Thyroid gland (tissue), 4 donors: ENCODE results near the gene ZNF14. TPM values are rescaled to one million over a fixed set of nuclear protein-coding genes. Genes with fewer than 3 reads are reported as not detected.

ENCODE experiments used
- DNase-seq, 2 donors: peaks; one replicate each; pipeline ENCODE4 v3.0.0-alpha.2; 2019
- H3K27ac ChIP-seq, 3 donors: fragments of 200-600 bp; sonication (generic); 1 replicate in 2 of 3; 2 replicates in 1 of 3; pipeline ENCODE4 v1.5.1; 2016 to 2019; ENCODE audit warnings: mild to moderate bottlenecking in 1 of 3, moderate library complexity in 1 of 3
- H3K27me3 ChIP-seq: fragments of 200-600 bp; sonication (generic); one replicate; pipeline ENCODE4 v1.5.1; 2019
- H3K36me3 ChIP-seq, 2 donors: fragments of 200-600 bp; sonication (generic); one replicate each; pipeline ENCODE4 v1.5.1; 2016 to 2019
- H3K4me1 ChIP-seq, 2 donors: fragments of 200-600 bp; sonication (generic); one replicate each; pipeline ENCODE4 v1.5.1; 2017 to 2019
- H3K4me3 ChIP-seq, 3 donors: fragments of 200-600 bp; sonication (generic); replicated peaks in 1 of 3; 1 replicate in 2 of 3; 2 replicates in 1 of 3; pipeline ENCODE4 v1.5.1; 2016; ENCODE audit warnings: mild to moderate bottlenecking in 1 of 3
- H3K9me3 ChIP-seq: fragments of 200-600 bp; sonication (generic); one replicate; pipeline ENCODE4 v1.5.1; 2017
- POLR2A ChIP-seq, 2 donors: fragments of 450-650 bp; IDR thresholded peaks; one replicate each; pipeline ENCODE4 v1.6.1; 2017; ENCODE audit warnings: antibody characterized with exemption in 2 of 2, mild to moderate bottlenecking in 2 of 2, moderate library complexity in 1 of 2
- WGBS, 2 donors: methylation state at CpG; one replicate each; pipeline ENCODE4 v1.1.5; 2017; 5-methylcytosine and 5-hydroxymethylcytosine counted together
- intact Hi-C: fragments of 100-400 bp; cut with DNase I; formaldehyde crosslinking; loops from one replicate; pipeline ENCODE4 v1.15.1; 2023
- small RNA-seq: library from RNA; depleted of rRNA; stranded (forward); fragments of <200 nt; gene quantifications from one replicate; pipeline ENCODE3, GENCODE V24; 2016
- total RNA-seq, 4 donors: library from RNA; depleted of rRNA; stranded (reverse); fragments of >200 nt; gene quantifications; one replicate each; pipeline ENCODE4 v1.2.3, GENCODE V29; 2016
- TF ChIP-seq, protein P1 (sequence below), 6 experiments: fragments of 200-600 bp in 3 of 6; fragments of 450-650 bp in 3 of 6; sonication (generic) in 3 of 6; IDR thresholded peaks; one replicate each; pipeline ENCODE4 v1.5.1; 2016 to 2019; ENCODE audit warnings: antibody characterized with exemption in 6 of 6, mild to moderate bottlenecking in 2 of 6, inconsistent platforms in 1 of 6, moderate library complexity in 1 of 6

The ZNF14 gene
- total RNA-seq, 4 donors from 2014 or later, result 13.8 to 21.1 (median 17.7) TPM

DNA sequence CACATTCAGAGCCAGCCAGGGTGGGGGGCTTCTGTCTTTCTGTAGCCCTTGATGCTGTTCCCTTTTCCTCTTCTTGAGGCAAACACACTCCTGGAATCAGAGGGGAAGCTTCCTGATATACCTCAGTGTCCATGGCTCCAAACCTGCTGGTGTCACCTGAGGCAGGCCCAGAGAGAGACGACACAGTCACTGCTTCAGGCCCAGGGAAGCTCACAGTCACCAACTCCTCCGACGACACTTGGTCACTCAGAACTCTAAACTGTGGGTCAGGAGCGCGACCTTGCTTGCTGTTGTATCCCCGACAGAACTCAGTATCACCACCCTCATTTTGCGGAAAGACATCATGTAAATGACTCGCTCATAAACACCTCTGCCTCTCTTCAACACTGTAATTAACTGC, 70.6 kb downstream of the ZNF14 start:
- no peak for TF ChIP-seq POLR2A (IDR thresholded peaks at IDR 0.05)
- DNase-seq, result no peak
- Histone ChIP-seq H3K4me1 (peaks cover 17% of the 10 kb centered on the region in 2 donors), H3K27ac (no peak overlapping the region), H3K9me3 (no peaks in the 10 kb centered on the region), H3K4me3 (peak overlapping the region in 1 of 3 donors; percentile 89), H3K27me3 (no peaks in the 10 kb centered on the region), H3K36me3 (peaks cover 15 to 21% of the 10 kb centered on the region in 2 donors)
- 69 to 79% methylated on average over 8 of the region's 8 CpGs for WGBS, 2 donors
- intact Hi-C loops, result no loop called here

DNA sequence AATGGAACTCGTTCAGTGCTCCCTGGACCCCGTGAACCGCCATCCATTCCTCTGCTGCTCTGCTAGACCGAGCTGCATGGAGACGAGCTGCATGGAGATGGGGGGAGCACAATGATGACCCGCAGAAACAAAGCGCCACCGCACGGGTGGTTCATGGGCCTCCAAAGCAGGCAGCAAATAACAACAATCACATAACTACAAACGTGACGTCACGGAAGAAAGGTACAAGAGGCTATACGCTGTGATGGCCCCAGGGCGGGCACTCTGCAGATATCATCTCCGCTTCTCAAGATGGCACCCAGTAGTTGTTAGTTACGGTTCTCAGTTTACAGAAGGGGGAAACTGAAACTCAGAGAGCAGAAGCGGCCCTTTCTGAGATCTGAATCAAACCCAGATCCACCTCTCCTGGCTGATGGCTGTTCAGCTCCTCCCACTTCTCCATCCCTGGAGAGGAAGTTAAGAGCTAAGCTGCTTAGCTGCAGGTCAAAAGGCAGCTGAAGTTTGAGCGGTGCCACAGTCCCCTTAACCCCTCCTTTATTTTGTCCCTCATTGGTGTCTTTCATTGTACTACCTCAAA, 71.1 kb downstream of the ZNF14 start:
- WGBS, 2 donors, result 62 to 65% methylated on average over 18 of the region's 18 CpGs
- intact Hi-C loops, result no loop called here

DNA sequence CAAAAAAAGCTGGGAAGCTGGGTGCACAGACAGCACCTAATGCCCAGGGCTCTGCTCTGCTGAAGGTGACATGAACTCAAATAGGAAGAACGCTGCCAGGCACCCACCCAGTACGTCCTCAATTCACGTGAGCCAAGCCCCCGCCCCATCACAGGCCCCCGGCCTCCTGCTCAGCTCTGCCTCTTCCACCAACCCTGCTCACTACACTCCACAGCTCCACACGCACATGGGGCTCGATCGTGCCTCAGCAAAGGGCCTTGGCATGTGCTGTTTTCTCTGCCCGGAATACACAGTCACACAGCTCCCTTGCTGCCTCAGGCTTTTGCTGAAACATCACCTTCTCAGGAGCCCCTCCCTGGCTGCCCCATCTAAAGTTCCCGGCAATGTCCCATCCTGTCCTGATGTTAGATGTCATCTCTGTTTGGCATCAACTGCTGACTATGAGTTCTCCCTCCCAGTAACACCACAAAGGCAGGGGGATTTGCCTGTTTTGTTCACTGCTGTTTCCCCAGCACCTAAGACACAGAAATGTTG, 71.7 kb downstream of the ZNF14 start:
- Histone ChIP-seq H3K27me3 (no peaks in the 10 kb centered on the region), H3K36me3 (peaks cover 25 to 32% of the 10 kb centered on the region in 2 donors), H3K4me1 (peaks cover 17% of the 10 kb centered on the region in 2 donors), H3K4me3 (no peak overlapping the region), H3K9me3 (no peaks in the 10 kb centered on the region), H3K27ac (no peak overlapping the region)
- no peak for DNase-seq
- TF ChIP-seq, protein P1, sequence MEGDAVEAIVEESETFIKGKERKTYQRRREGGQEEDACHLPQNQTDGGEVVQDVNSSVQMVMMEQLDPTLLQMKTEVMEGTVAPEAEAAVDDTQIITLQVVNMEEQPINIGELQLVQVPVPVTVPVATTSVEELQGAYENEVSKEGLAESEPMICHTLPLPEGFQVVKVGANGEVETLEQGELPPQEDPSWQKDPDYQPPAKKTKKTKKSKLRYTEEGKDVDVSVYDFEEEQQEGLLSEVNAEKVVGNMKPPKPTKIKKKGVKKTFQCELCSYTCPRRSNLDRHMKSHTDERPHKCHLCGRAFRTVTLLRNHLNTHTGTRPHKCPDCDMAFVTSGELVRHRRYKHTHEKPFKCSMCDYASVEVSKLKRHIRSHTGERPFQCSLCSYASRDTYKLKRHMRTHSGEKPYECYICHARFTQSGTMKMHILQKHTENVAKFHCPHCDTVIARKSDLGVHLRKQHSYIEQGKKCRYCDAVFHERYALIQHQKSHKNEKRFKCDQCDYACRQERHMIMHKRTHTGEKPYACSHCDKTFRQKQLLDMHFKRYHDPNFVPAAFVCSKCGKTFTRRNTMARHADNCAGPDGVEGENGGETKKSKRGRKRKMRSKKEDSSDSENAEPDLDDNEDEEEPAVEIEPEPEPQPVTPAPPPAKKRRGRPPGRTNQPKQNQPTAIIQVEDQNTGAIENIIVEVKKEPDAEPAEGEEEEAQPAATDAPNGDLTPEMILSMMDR (IDR thresholded peaks at IDR 0.05), result no peak
- TF ChIP-seq POLR2A (IDR thresholded peaks at IDR 0.05), result no peak
- WGBS, 2 donors, result 87 to 90% methylated on average over 10 of the region's 10 CpGs
- intact Hi-C loops, result no loop called here

More for the DNA sequence above, 71.1 kb downstream of the ZNF14 start:
- Histone ChIP-seq H3K4me1 (peaks cover 17% of the 10 kb centered on the region in 2 donors), H3K27me3 (no peaks in the 10 kb centered on the region), H3K27ac (no peak overlapping the region), H3K36me3 (peaks cover 19 to 26% of the 10 kb centered on the region in 2 donors), H3K9me3 (no peaks in the 10 kb centered on the region), H3K4me3 (no peak overlapping the region)
- no peak for DNase-seq
- TF ChIP-seq, protein P1 (IDR thresholded peaks at IDR 0.05), result no peak
- no peak for TF ChIP-seq POLR2A (IDR thresholded peaks at IDR 0.05)

Small RNAs within 50 kb of the gene (small RNA-seq; reads per million reads assigned to genes)
- not detected for gene AC011458.2
- not detected for gene AC011477.5

Other genes starting within 250 kb of the ZNF14 start
- gene TSSK6, start 217.6 kb downstream of the ZNF14 start, total RNA-seq, result 1 to 10 TPM; 1.8 to 7.7 (median 3.8) TPM
- gene NDUFA13, start 216.9 kb downstream of the ZNF14 start, total RNA-seq, result 100 to 1,000 TPM in 1 of 4 donors, 10 to 100 TPM in 3; 32.8 to 265 (median 63.6) TPM
- gene YJEFN3, start 204.2 kb downstream of the ZNF14 start, total RNA-seq, result 1 to 10 TPM in 3 of 4 donors, not detected in 1; 1.9 to 7.2 (median 2.6) TPM
- 1 to 10 TPM in 3 of 4 donors, under 1 TPM in 1; 0.63 to 4.2 (median 2.4) TPM for gene CILP2, start 194.8 kb downstream of the ZNF14 start, total RNA-seq
- gene PBX4, start 114.4 kb downstream of the ZNF14 start, total RNA-seq, result 10 to 100 TPM; 22.5 to 62.4 (median 38.4) TPM
- gene LPAR2, start 104.9 kb downstream of the ZNF14 start, total RNA-seq, result 10 to 100 TPM; 10.2 to 35.2 (median 22.9) TPM
- 10 to 100 TPM; 12.9 to 23.5 (median 17.3) TPM for gene GMIP, start 89.5 kb downstream of the ZNF14 start, total RNA-seq
- 100 to 1,000 TPM in 3 of 4 donors, 10 to 100 TPM in 1; 97.3 to 293 (median 129) TPM for gene ATP13A1, start 69.4 kb downstream of the ZNF14 start, total RNA-seq
- 10 to 100 TPM in 2 of 4 donors, 1 to 10 TPM in 2; 6.9 to 13.4 (median 11.3) TPM for gene ZNF101, start 64.3 kb downstream of the ZNF14 start, total RNA-seq
- gene ZNF506, start 88.6 kb upstream of the ZNF14 start, total RNA-seq, result 100 to 1,000 TPM in 1 of 4 donors, 10 to 100 TPM in 3; 57.9 to 112 (median 76.5) TPM
- 10 to 100 TPM; 25.7 to 31.6 (median 27.2) TPM for gene ZNF253, start 132.8 kb upstream of the ZNF14 start, total RNA-seq
- 10 to 100 TPM; 12.2 to 29.0 (median 23.2) TPM for gene ZNF93, start 167.8 kb upstream of the ZNF14 start, total RNA-seq